HEK293T (cell line): ENCODE data around the gene GSN.

ENCODE experiments used
- BHLHE40 ChIP-seq: fragments of 450-650 bp; IDR thresholded peaks from 2 replicates; pipeline ENCODE4 v1.6.1; 2016; ENCODE audit warnings: mild to moderate bottlenecking, moderate library complexity, borderline replicate concordance
- FOXM1 ChIP-seq: fragments of 450-650 bp; IDR thresholded peaks from 2 replicates; pipeline ENCODE4 v1.6.1; 2017; ENCODE audit warnings: mild to moderate bottlenecking, borderline replicate concordance
- NFRKB ChIP-seq: fragments of 450-650 bp; IDR thresholded peaks from 2 replicates; pipeline ENCODE4 v1.6.1; 2016; ENCODE audit warnings: mild to moderate bottlenecking, moderate library complexity
- PKNOX1 ChIP-seq: fragments of 450-650 bp; IDR thresholded peaks from 2 replicates; pipeline ENCODE4 v1.6.1; 2016
- SP1 ChIP-seq: fragments of 450-650 bp; IDR thresholded peaks from 2 replicates; pipeline ENCODE4 v1.6.1; 2017

GRCh38 chr9:121323449-121324151, 55.6 kb downstream of the GSN start:
- TF ChIP-seq BHLHE40 (no peak), SP1 (no peak), FOXM1 (no peak), NFRKB (no peak), PKNOX1 (no peak)
